ENCODE data around the gene CDC42BPG.

The CDC42BPG gene, protein sequence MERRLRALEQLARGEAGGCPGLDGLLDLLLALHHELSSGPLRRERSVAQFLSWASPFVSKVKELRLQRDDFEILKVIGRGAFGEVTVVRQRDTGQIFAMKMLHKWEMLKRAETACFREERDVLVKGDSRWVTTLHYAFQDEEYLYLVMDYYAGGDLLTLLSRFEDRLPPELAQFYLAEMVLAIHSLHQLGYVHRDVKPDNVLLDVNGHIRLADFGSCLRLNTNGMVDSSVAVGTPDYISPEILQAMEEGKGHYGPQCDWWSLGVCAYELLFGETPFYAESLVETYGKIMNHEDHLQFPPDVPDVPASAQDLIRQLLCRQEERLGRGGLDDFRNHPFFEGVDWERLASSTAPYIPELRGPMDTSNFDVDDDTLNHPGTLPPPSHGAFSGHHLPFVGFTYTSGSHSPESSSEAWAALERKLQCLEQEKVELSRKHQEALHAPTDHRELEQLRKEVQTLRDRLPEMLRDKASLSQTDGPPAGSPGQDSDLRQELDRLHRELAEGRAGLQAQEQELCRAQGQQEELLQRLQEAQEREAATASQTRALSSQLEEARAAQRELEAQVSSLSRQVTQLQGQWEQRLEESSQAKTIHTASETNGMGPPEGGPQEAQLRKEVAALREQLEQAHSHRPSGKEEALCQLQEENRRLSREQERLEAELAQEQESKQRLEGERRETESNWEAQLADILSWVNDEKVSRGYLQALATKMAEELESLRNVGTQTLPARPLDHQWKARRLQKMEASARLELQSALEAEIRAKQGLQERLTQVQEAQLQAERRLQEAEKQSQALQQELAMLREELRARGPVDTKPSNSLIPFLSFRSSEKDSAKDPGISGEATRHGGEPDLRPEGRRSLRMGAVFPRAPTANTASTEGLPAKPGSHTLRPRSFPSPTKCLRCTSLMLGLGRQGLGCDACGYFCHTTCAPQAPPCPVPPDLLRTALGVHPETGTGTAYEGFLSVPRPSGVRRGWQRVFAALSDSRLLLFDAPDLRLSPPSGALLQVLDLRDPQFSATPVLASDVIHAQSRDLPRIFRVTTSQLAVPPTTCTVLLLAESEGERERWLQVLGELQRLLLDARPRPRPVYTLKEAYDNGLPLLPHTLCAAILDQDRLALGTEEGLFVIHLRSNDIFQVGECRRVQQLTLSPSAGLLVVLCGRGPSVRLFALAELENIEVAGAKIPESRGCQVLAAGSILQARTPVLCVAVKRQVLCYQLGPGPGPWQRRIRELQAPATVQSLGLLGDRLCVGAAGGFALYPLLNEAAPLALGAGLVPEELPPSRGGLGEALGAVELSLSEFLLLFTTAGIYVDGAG (N-terminal part only)

DNA sequence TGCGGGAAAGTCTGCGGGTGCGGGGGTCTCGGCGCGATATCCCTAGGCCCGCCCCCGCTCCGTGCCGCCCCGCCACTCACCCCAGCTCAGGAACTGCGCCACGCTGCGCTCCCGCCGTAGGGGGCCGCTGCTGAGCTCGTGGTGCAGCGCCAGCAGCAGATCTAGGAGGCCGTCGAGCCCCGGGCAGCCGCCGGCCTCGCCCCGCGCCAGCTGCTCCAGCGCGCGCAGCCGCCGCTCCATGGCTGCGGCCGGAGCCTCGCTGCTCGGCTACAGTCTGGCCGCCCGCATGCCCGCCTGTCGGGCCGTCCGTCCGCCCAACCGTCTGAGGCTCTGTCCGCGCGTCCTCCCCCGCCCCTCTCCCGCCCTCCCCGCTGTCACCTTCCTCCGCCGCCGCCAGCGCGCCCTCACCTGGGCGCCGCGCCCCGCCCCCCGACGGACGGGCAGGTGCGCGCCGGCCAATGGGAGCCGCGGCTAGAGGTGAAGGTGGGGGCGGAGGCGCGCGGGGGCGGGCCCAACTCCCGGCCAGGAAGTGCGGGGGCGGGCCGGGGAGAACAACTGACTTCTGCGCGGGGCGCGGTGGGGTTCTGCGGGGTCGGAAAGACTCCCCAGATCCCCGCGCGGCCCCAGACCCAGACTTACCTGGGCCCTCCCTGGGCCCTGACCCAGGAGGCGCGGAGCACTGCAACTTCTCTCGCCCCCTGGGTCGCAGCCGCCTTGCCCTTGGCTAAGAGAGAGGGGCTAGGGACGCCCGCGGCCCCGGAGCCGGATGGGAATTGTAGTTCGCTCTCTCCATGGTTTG is at the start of gene CDC42BPG:
Gene CDC42BPG, minus strand, starts transcription at position 324 of the 799 bp plus-strand sequence. Its CDS starts 84 bp downstream, at position 240.
- DNase-seq (ENCODE audit: low read depth): peak; percentile 36

DNA sequence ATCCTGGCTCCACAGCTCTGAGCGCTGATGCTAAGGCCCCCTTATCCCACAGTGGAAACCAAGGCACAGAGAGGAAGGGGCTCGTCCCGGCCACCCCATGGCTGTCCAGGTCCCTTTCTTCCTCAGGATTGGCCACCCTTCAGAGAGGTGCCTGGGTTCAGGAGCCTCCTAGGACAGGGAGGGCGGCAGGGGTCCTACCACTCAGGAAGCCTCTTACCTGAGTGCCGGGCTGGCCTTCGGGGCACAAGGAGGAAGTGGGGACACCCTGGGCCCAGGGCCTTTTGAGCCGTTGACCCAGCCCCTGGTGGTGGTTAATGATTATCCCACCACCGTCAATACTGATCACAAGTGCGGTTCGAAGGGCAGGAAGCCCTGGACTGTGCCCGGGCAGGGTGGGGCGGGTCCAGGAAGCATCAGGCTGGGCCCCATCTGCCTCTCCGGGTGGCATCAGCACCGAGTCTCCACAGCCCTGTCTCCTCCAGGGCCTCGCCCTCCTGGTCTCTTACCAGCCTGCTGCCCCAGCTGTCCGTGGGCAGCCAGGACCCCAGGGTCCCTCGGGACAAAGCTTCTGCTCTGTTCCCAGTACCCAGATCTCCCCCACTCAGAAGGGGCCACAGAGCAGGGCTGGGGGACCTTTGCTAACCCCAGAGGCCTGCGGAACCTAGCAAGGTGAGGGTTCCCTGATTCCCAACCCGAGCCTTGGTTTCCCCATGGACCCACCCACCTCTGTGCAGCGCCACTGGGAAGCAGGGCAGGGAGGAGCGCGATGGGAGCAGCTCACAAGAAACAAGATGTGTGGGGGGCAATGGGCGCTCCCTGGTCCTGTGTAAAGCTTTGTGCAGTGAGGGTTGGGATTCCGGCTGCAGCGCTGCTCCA is 49.0 kb upstream of the CDC42BPG start:
- no peak for DNase-seq (ENCODE audit: low read depth)

DNA sequence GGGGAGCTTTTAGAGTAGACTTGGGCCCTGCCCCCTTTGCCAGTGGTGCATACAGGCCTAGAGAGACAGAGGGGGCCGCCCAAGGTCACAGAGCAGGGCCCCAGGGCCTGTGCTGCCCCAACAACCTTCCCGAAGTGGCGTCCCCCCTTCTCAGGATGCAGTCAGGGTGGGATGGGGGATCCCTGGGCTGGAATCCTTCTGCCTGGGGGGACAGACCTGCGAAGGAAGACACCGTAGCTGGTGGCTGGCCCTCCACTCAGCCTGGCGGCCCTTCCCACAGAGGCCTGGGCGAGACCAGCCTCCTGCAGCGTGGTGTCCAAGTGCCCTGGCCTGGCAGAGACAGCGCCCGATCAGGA is 48.4 kb upstream of the CDC42BPG start:
- no peak for DNase-seq (ENCODE audit: low read depth)

- no peak for DNase-seq (ENCODE audit: low read depth)
Measured at GRCh38 chr11:64892411-64892831, 48.0 kb upstream of the CDC42BPG start.

DNA sequence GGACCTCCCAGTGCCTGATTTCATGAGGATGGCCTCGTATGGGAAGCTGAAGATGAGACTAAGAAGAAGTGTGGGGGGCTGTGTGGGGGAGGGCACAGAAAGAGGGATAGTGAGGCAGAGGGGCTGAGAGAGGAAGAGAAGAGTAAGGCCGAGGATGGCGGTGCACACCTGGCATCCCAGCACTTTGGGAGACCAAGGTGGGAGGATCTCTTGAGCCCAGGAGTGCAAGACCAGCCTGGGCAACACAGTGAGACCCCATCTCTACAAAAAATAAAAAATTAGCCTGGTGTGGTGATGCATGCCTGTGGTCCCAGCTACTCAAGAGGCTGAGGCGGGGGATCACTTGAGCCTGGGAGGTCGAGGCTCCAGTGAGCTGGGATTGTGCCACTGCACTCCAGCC is 47.4 kb upstream of the CDC42BPG start:
- DNase-seq (ENCODE audit: low read depth): no peak

DNA sequence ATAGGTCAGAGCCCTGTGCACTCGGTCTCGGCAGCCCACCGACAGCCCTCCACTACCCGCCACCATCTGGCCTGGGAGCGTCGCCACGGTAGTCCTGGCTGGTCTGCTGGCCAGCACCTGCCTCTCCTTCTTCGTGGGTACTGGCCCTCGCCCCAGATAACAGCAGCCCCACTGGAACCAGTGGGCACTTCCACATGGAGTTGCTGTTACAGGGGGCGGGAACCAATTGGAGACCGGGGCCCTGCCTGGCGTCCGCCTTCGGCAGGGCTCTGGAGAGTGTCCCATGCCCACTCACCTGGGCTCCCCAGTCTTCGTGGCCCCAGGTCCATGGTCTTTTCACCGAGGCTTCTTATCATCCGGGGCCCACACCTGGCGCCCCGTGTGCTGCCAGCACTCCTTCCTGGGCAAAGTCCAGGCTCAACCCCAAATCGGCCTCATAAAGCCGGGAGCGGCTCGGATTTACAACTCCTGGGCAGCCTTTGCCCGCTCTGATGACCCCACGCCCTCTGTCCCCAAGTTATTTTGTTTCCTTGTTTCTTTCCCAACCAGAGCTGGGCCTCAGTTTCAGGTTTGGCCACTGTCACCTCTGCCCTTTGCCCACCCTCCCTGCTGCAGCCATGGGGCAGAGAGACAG is 46.9 kb upstream of the CDC42BPG start:
- no peak for DNase-seq (ENCODE audit: low read depth)

DNA sequence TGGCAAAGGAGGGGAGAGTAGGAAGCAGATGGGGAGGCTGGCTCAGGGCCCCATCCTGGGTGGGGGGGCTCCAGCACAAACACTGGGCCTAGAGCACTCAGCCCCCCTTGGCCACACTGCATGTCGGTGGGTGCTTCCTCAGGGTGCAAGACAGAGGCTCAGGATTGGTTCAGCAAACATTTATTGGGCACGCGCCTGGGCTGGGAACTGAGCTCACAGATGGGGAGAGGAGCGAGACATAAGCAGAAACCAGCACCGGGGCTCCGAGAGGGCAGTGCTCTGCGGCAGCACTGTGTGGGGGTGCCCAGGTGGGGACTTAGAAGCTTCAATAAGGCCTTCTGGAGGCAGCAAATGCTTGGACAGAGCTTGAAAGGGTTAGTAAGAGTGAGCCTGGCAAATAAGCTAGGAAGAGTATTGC is 46.1 kb upstream of the CDC42BPG start:
- no peak for DNase-seq (ENCODE audit: low read depth)

DNA sequence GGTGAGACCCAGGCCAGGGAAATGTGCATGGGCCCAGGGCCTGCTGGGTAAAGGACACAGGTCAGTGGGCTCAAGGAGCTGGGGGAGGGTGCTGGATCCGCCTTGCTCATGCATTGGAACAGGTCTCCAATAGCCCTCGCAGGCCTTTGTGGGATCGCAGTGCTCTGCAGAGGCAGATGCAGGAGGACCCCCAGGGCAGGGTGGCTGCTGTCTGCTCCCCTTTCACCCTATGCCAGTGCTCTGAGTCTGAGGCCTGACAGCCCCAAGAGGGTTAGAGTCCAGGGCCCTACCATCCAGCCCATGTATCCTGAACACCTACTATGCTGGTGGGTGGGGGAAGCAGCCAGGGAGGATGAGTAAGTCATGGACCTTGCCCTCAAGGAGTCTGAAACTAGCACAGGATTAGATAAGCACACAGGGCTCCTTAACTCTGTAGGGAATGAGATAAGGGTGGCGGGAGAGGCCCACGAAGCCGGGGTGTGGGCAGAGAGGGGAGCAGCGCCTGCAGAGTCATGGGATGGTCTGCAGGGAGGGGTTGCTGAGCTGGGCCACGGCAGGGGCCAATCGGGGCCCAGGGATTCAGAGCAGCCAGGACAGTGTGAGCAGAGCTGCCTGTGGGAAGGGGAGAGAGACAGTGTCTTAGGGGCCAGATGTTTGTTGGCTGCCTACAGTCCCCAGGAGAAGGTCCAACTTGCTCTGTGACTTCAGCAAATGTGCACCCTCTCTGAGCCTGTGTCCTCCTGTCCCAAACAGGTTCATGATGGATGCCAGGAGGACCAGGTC is 44.5 kb upstream of the CDC42BPG start:
- DNase-seq (ENCODE audit: low read depth): no peak

- DNase-seq (ENCODE audit: low read depth): no peak
Measured at GRCh38 chr11:64888406-64888728, 43.9 kb upstream of the CDC42BPG start.

DNA sequence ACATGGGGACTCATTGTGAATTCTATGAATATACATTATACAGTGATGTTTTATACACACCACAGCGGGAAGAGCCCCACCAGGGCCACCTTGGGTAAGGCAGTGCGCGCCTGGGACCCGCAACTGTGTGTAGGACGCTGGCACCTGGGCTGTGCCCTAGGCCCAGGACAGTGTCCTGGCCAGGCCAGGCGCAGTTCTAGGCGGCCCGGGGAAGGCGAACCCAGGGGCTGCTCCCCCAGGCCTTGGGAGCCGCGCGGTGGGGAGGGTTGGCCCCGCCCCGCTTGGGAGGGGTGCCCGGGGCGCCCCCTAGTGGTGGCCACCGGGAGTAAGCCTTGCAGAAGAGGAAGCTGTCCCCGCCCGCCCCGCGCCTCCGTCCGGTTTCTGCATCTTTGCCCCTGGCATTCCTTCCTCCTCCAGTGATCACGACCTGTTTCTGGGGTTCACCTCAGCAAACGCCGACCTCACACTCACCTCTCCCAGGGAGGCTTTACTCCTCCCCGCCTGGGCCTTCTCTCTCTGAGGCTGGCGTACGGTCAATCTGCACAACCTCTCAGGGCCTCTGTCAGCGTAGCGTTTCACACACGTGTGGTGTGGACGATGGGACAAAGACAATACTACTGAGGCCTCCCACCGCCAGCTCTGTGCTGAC is 43.4 kb upstream of the CDC42BPG start:
- no peak for DNase-seq (ENCODE audit: low read depth)

DNA sequence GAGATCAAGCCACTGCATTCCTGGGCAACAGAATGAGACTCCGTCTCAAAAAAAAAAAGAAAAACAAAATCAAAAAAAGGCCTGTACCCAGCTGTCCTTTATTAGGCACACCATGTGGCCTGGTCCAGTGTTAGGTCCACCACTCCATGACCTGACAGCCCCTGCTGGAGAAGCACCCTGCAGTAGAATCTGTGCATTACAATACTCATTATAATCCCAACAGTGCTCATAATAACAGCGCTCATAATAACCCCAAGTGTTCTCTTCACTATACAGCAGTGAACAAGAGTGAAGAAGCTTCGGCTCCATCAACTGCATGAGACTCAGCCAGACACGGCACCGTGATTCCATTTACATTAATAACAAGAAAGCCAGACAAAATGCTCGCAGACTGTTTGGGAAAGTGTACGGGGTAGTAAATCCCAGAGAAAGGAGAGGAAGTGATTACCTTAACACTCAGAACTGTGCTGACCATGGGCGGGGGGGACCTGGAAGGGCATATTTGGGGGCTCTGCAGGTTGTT is 42.8 kb upstream of the CDC42BPG start:
- no peak for DNase-seq (ENCODE audit: low read depth)

- DNase-seq (ENCODE audit: low read depth): no peak
Measured at GRCh38 chr11:64885367-64886286, 41.2 kb upstream of the CDC42BPG start.

DNA sequence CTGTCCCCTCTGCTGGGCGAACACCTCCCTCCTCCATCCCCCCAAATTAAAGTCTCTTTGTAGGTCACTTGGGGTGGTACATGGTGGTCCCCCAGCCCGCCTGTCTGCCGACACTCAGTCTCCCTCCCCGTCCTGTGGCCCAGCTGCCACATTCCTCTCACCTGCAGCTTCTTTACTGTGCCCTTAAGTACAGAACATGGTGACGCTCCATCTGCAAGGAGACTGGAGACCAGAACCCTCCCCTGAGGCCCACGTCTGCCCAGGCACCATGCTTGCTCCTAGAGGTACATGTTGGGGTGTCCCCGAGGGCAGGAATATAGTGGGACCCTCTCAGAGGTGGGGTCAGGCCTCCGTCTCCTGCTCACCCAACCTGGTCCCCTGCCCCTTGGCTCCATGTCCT is 39.6 kb upstream of the CDC42BPG start:
- DNase-seq (ENCODE audit: low read depth): no peak

GRCh38 chr11:64883575-64883974 is 39.1 kb upstream of the CDC42BPG start:
- DNase-seq (ENCODE audit: low read depth): no peak

GRCh38 chr11:64882243-64882642 is 37.8 kb upstream of the CDC42BPG start:
- no peak for DNase-seq (ENCODE audit: low read depth)

GRCh38 chr11:64881476-64881875 is 37.0 kb upstream of the CDC42BPG start:
- no peak for DNase-seq (ENCODE audit: low read depth)

GRCh38 chr11:64880240-64881001 is 36.0 kb upstream of the CDC42BPG start:
- DNase-seq (ENCODE audit: low read depth): no peak

Data from fibroblast of the conjunctiva (primary cell).